Neural progenitor cell (in vitro differentiated cells): ENCODE measurements around the gene DCAF10. TPM values are rescaled to one million over a fixed set of nuclear protein-coding genes. Genes with fewer than 3 reads are reported as not detected.
A peak's percentile ranks its signal among the peaks of the same experiment; 100 is the strongest.

Source experiments
- DNase-seq: peaks from one replicate; pipeline ENCODE4 v3.0.0-alpha.2; 2016; ENCODE audit warnings: low spot score
- H2AFZ ChIP-seq: fragments of 200-600 bp; sonication (generic); replicated peaks from 2 replicates; pipeline ENCODE4 v1.6.1; 2016; ENCODE audit warnings: antibody characterized with exemption
- H3F3A ChIP-seq: fragments of 200-600 bp; sonication (generic); 2 replicates; pipeline ENCODE4 v1.6.1; 2016; ENCODE audit warnings: antibody characterized with exemption, low read depth
- H3K27ac ChIP-seq: fragments of 200-600 bp; sonication (generic); 2 replicates; pipeline ENCODE4 v1.5.1; 2016; ENCODE audit warnings: mild to moderate bottlenecking
- H3K27me3 ChIP-seq: fragments of 200-600 bp; sonication (generic); 2 replicates; pipeline ENCODE4 v1.6.1; 2016; ENCODE audit warnings: mild to moderate bottlenecking, moderate library complexity
- H3K36me3 ChIP-seq: fragments of 200-600 bp; sonication (generic); 2 replicates; pipeline ENCODE4 v1.5.1; 2016
- H3K4me1 ChIP-seq: fragments of 200-600 bp; sonication (generic); 2 replicates; pipeline ENCODE4 v1.6.1; 2016; ENCODE audit warnings: mixed run types
- H3K4me2 ChIP-seq: fragments of 200-600 bp; sonication (generic); 2 replicates; pipeline ENCODE4 v1.6.1; 2016
- H3K4me3 ChIP-seq: fragments of 200-600 bp; sonication (generic); 2 replicates; pipeline ENCODE4 v1.5.1; 2016
- H3K79me2 ChIP-seq: fragments of 200-600 bp; sonication (generic); 2 replicates; pipeline ENCODE4 v1.6.1; 2016; ENCODE audit warnings: low read depth
- H3K9ac ChIP-seq: fragments of 200-600 bp; sonication (generic); 2 replicates; pipeline ENCODE4 v1.6.1; 2016
- H3K9me3 ChIP-seq: fragments of 200-600 bp; sonication (generic); 2 replicates; pipeline ENCODE4 v1.5.1; 2016; ENCODE audit warnings: low read depth
- H4K20me1 ChIP-seq: fragments of 200-600 bp; sonication (generic); 2 replicates; pipeline ENCODE4 v1.6.1; 2016; ENCODE audit warnings: low read depth
- H3K27ac Mint-ChIP-seq: 3 replicates; pipeline ENCODE4 v1.8.0; 2021; ENCODE audit warnings: mixed read lengths
- H3K27me3 Mint-ChIP-seq: 2 replicates; pipeline ENCODE4 v1.8.0; 2022; ENCODE audit warnings: low read depth, mild to moderate bottlenecking, inconsistent platforms, moderate library complexity, mixed read lengths; ENCODE audit not compliant: insufficient read depth
- H3K36me3 Mint-ChIP-seq: 3 replicates; pipeline ENCODE4 v1.8.0; 2021; ENCODE audit warnings: mixed read lengths
- H3K4me1 Mint-ChIP-seq: 3 replicates; pipeline ENCODE4 v1.8.0; 2021; ENCODE audit warnings: mixed read lengths
- H3K4me3 Mint-ChIP-seq: 3 replicates; pipeline ENCODE4 v1.8.0; 2021; ENCODE audit warnings: mild to moderate bottlenecking, moderate library complexity, mixed read lengths
- H3K9me3 Mint-ChIP-seq: 3 replicates; pipeline ENCODE4 v1.8.0; 2020; ENCODE audit warnings: mixed read lengths
- CTCF ChIP-seq: fragments of 200-600 bp; sonication (generic); IDR thresholded peaks from 2 replicates; pipeline ENCODE4 v1.5.1; 2017; ENCODE audit warnings: antibody characterized with exemption, mild to moderate bottlenecking
- EZH2 ChIP-seq: fragments of 200-600 bp; sonication (generic); IDR thresholded peaks from 2 replicates; pipeline ENCODE4 v1.6.1; 2017; ENCODE audit warnings: antibody characterized with exemption, mild to moderate bottlenecking, moderate library complexity
- EZH2phosphoT487 ChIP-seq: fragments of 200-600 bp; sonication (generic); IDR thresholded peaks from 2 replicates; pipeline ENCODE4 v1.6.1; 2017; ENCODE audit warnings: antibody characterized with exemption
- total RNA-seq: library from RNA; depleted of rRNA; stranded (reverse); fragments of >200 nt; gene quantifications from 2 replicates; pipeline ENCODE4 v1.2.3, GENCODE V29; 2015; ENCODE audit warnings: low replicate concordance

Gene DCAF10
- total RNA-seq, 1 donor from 2014 or later = 15.8 TPM

GRCh38 chr9:37902131-37902530, 101.5 kb downstream of the DCAF10 start:
- Mint-ChIP-seq H3K27ac (no peak overlapping the region), H3K4me3 (peak overlapping the region; percentile 67), H3K36me3 (peaks cover 9% of the 10 kb centered on the region), H3K4me1 (peaks cover 14% of the 10 kb centered on the region), H3K9me3 (no peaks in the 10 kb centered on the region), H3K27me3 (peaks cover 10% of the 10 kb centered on the region)
- DNase-seq = no peak
- H3K9ac ChIP-seq = no peak overlapping the region
- no peaks in the 10 kb centered on the region for H3K9me3 ChIP-seq
- no peak overlapping the region for H3K27ac ChIP-seq
- H3K27me3 ChIP-seq = peaks cover 9% of the 10 kb centered on the region
- H3K36me3 ChIP-seq = peaks cover 3% of the 10 kb centered on the region
- H4K20me1 ChIP-seq = peaks cover 22% of the 10 kb centered on the region
- peaks cover 9% of the 10 kb centered on the region for H3F3A ChIP-seq
- peak overlapping the region; percentile 93 for H3K4me3 ChIP-seq
- peak overlapping the region; percentile 92 for H3K4me2 ChIP-seq
- no peak overlapping the region for H2AFZ ChIP-seq
- H3K79me2 ChIP-seq = peaks cover 25% of the 10 kb centered on the region
- no peak for TF ChIP-seq CTCF
- TF ChIP-seq EZH2phosphoT487 = no peak
- no peak for TF ChIP-seq EZH2
- H3K4me1 ChIP-seq = peaks cover 15% of the 10 kb centered on the region

- H3K27me3 ChIP-seq = peaks cover 9% of the 10 kb centered on the region
- H3F3A ChIP-seq = peaks cover 9% of the 10 kb centered on the region
- H2AFZ ChIP-seq = peak overlapping the region; percentile 95
- peaks cover 15% of the 10 kb centered on the region for H3K4me1 ChIP-seq
- peaks cover 3% of the 10 kb centered on the region for H3K36me3 ChIP-seq
- H3K9me3 Mint-ChIP-seq = no peaks in the 10 kb centered on the region
- H3K36me3 Mint-ChIP-seq = peaks cover 4% of the 10 kb centered on the region
- H3K79me2 ChIP-seq = peaks cover 25% of the 10 kb centered on the region
- peak overlapping the region; percentile 28 for H3K9ac ChIP-seq
- TF ChIP-seq EZH2 = no peak
- TF ChIP-seq EZH2phosphoT487 = no peak
- no peak for TF ChIP-seq CTCF
- no peak overlapping the region for H3K27ac ChIP-seq
- H3K27me3 Mint-ChIP-seq = peaks cover 10% of the 10 kb centered on the region
- peak overlapping the region; percentile 93 for H3K4me3 ChIP-seq
- peaks cover 22% of the 10 kb centered on the region for H4K20me1 ChIP-seq
- H3K4me2 ChIP-seq = peak overlapping the region; percentile 92
- H3K9me3 ChIP-seq = no peaks in the 10 kb centered on the region
- peaks cover 14% of the 10 kb centered on the region for H3K4me1 Mint-ChIP-seq
- peak overlapping the region; percentile 86 for H3K4me3 Mint-ChIP-seq
- no peak overlapping the region for H3K27ac Mint-ChIP-seq
- DNase-seq = no peak
Measured at GRCh38 chr9:37902796-37903646, 102.4 kb downstream of the DCAF10 start.

- TF ChIP-seq EZH2 (no peak), CTCF (peak; percentile 93)
- Histone ChIP-seq H3K79me2 (peaks cover 25% of the 10 kb centered on the region), H3K9ac (peak within 1 kb of the TSS; percentile 28), H2AFZ (peak within 1 kb of the TSS; percentile 95), H3K27me3 (peaks cover 9% of the 10 kb centered on the region), H3K27ac (no peak within 1 kb of the TSS), H3K4me2 (peak within 1 kb of the TSS; percentile 92), H3K9me3 (no peaks in the 10 kb centered on the region), H3K36me3 (peaks cover 2% of the 10 kb centered on the region), H3K4me1 (peaks cover 15% of the 10 kb centered on the region), H3F3A (peaks cover 9% of the 10 kb centered on the region), H4K20me1 (peaks cover 22% of the 10 kb centered on the region), H3K4me3 (peak within 1 kb of the TSS; percentile 93)
- peak within 1 kb of the TSS; percentile 81 for H3K27ac Mint-ChIP-seq
- peak; percentile 93 for DNase-seq
- peaks cover 10% of the 10 kb centered on the region for H3K27me3 Mint-ChIP-seq
- no peaks in the 10 kb centered on the region for H3K9me3 Mint-ChIP-seq
- peaks cover 14% of the 10 kb centered on the region for H3K4me1 Mint-ChIP-seq
- peaks cover 3% of the 10 kb centered on the region for H3K36me3 Mint-ChIP-seq
- H3K4me3 Mint-ChIP-seq = peak within 1 kb of the TSS; percentile 86
Measured at GRCh38 chr9:37903647-37904444, 103.2 kb downstream of the DCAF10 start, which contains the start of gene SLC25A51. Gene SLC25A51 (minus strand): TSS chr9:37904127. CDS start chr9:37888550, 15,577 bp downstream.
